PC-3 (cell line): Measurements from ENCODE around the gene CLNK. TPM values are rescaled to one million over a fixed set of nuclear protein-coding genes. Genes with fewer than 3 reads are reported as not detected.

Experiments used
- ATAC-seq: fragments of 200-7000 bp; cut with Tn5 transposase; 2 replicates; pipeline ENCODE4 v1.9.1; 2020; ENCODE audit warnings: mild to moderate bottlenecking, moderate library complexity
- BruUV-seq: library from RNA; stranded (reverse); fragments of 400-500 nt; replicated peaks from 2 replicates; lab custom pipeline; 2021; lab: Mats Ljungman, UMichigan
- CTCF ChIA-PET: fragments of 300-600 bp; sonication (Branson Sonifier 250); formaldehyde crosslinking; loops from one replicate; lab custom pipeline; 2022; ENCODE audit warnings: antibody characterized with exemption; lab: Charles Lee
- POLR2A ChIA-PET: fragments of 300-600 bp; sonication (Branson Sonifier 250); formaldehyde crosslinking; loops from one replicate; lab custom pipeline; 2022; ENCODE audit warnings: antibody characterized with exemption; ENCODE audit not compliant: unreplicated experiment; lab: Charles Lee
- DNase-seq: peaks from one replicate; pipeline ENCODE4 v3.0.0-alpha.2; 2015
- H2AFZ ChIP-seq: fragments of 300-600 bp; sonication (generic); 2 replicates; pipeline ENCODE4 v1.6.0; 2016; ENCODE audit warnings: antibody characterized with exemption, low read length
- H3F3A ChIP-seq: fragments of 300-600 bp; sonication (generic); one replicate; pipeline ENCODE4 v1.6.0; 2017; ENCODE audit warnings: antibody characterized with exemption, low read length, control low read depth, mild to moderate bottlenecking; ENCODE audit not compliant: unreplicated experiment
- H3K27ac ChIP-seq: fragments of 300-600 bp; sonication (generic); 2 replicates; pipeline ENCODE4 v1.5.1; 2016; ENCODE audit warnings: mild to moderate bottlenecking, low read length
- H3K27me3 ChIP-seq: fragments of 300-600 bp; sonication (generic); 2 replicates; pipeline ENCODE4 v1.6.1; 2016; ENCODE audit warnings: low read length, mixed read lengths
- H3K36me3 ChIP-seq: fragments of 300-600 bp; sonication (generic); 2 replicates; pipeline ENCODE4 v1.6.1; 2016; ENCODE audit warnings: low read depth, mixed run types, low read length, mixed read lengths
- H3K4me1 ChIP-seq: fragments of 300-600 bp; sonication (generic); 2 replicates; pipeline ENCODE4 v1.5.1; 2016; ENCODE audit warnings: low read length; ENCODE audit not compliant: insufficient read depth
- H3K4me2 ChIP-seq: fragments of 300-600 bp; sonication (generic); 2 replicates; pipeline ENCODE4 v1.6.0; 2016; ENCODE audit warnings: low read length
- H3K4me3 ChIP-seq: fragments of 300-600 bp; sonication (generic); 2 replicates; pipeline ENCODE4 v1.5.1; 2016; ENCODE audit warnings: mild to moderate bottlenecking, low read length, mixed read lengths
- H3K79me2 ChIP-seq: fragments of 300-600 bp; sonication (generic); 2 replicates; pipeline ENCODE4 v1.6.1; 2017; ENCODE audit warnings: low read length, mixed read lengths
- H3K9ac ChIP-seq: fragments of 300-600 bp; sonication (generic); 2 replicates; pipeline ENCODE4 v1.6.0; 2016; ENCODE audit warnings: mild to moderate bottlenecking, low read length
- H3K9me2 ChIP-seq: fragments of 300-600 bp; sonication (generic); replicated peaks from 2 replicates; pipeline ENCODE4 v1.6.1; 2016; ENCODE audit warnings: mixed run types, low read length, mixed read lengths
- H3K9me3 ChIP-seq: fragments of 300-600 bp; sonication (generic); 2 replicates; pipeline ENCODE4 v1.6.1; 2016; ENCODE audit warnings: low read length, mixed read lengths
- H4K20me1 ChIP-seq: fragments of 300-600 bp; sonication (generic); 2 replicates; pipeline ENCODE4 v1.6.1; 2016; ENCODE audit warnings: low read length, mixed read lengths
- EZH2 ChIP-seq: fragments of 300-600 bp; sonication (generic); IDR thresholded peaks from one replicate; pipeline ENCODE4 v1.6.1; 2017; ENCODE audit warnings: antibody characterized with exemption, mild to moderate bottlenecking, low read length; ENCODE audit not compliant: unreplicated experiment
- EZH2phosphoT487 ChIP-seq: fragments of 300-600 bp; sonication (generic); IDR thresholded peaks from 2 replicates; pipeline ENCODE4 v1.6.1; 2018; ENCODE audit warnings: mild to moderate bottlenecking, antibody characterized with exemption, low read length, borderline replicate concordance
- intact Hi-C: fragments of 100-400 bp; cut with micrococcal nuclease; formaldehyde crosslinking; loops from 2 replicates; pipeline ENCODE4 v1.9.0; 2023
- total RNA-seq: library from RNA; depleted of rRNA; stranded (reverse); fragments of >200 nt; gene quantifications from 2 replicates; pipeline ENCODE4 v1.2.3, GENCODE V29; 2014
- TF ChIP-seq, protein P1 (sequence below): fragments of 300-600 bp; sonication (generic); conservative IDR thresholded peaks from 2 replicates; pipeline ENCODE4 v1.5.1; 2017; ENCODE audit warnings: antibody characterized with exemption, low read depth, mild to moderate bottlenecking, low read length

CLNK gene
- total RNA-seq, 1 experiment from 2014 or later: not detected

GRCh38 chr4:10581022-10581421 is 103.5 kb downstream of the CLNK start:
- no peak overlapping the region for H3K9ac ChIP-seq
- no peak overlapping the region for H3K4me3 ChIP-seq
- no peak for ATAC-seq
- intact Hi-C loops: loop anchor here (5.0 to 10.0 kb wide), 3 partner anchors 846 to 1374 kb away; partner anchors contain the start of gene HS3ST1
- H3K4me1 ChIP-seq: no peaks in the 10 kb centered on the region
- no peaks in the 10 kb centered on the region for H3K27me3 ChIP-seq
- BruUV-seq: no TSS peak
- no peaks in the 10 kb centered on the region for H3K79me2 ChIP-seq
- no peaks in the 10 kb centered on the region for H3K36me3 ChIP-seq
- no peaks in the 10 kb centered on the region for H3K9me3 ChIP-seq
- CTCF ChIA-PET: interaction anchor here (0.6 kb wide), 1 partner anchor 1062 kb away, joined by 5 read pairs; no protein-coding TSS in a partner anchor
- H3K27ac ChIP-seq: no peak overlapping the region
- no peak for DNase-seq
- H2AFZ ChIP-seq: no peak overlapping the region
- no peaks in the 10 kb centered on the region for H3K9me2 ChIP-seq
- H3K4me2 ChIP-seq: no peak overlapping the region
- no peaks in the 10 kb centered on the region for H4K20me1 ChIP-seq
- TF ChIP-seq, protein P1, sequence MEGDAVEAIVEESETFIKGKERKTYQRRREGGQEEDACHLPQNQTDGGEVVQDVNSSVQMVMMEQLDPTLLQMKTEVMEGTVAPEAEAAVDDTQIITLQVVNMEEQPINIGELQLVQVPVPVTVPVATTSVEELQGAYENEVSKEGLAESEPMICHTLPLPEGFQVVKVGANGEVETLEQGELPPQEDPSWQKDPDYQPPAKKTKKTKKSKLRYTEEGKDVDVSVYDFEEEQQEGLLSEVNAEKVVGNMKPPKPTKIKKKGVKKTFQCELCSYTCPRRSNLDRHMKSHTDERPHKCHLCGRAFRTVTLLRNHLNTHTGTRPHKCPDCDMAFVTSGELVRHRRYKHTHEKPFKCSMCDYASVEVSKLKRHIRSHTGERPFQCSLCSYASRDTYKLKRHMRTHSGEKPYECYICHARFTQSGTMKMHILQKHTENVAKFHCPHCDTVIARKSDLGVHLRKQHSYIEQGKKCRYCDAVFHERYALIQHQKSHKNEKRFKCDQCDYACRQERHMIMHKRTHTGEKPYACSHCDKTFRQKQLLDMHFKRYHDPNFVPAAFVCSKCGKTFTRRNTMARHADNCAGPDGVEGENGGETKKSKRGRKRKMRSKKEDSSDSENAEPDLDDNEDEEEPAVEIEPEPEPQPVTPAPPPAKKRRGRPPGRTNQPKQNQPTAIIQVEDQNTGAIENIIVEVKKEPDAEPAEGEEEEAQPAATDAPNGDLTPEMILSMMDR: no peak
- TF ChIP-seq EZH2: no peak
- no peak for TF ChIP-seq EZH2phosphoT487
- POLR2A ChIA-PET: interaction anchor here (0.5 kb wide), 1 partner anchor 136 kb away, joined by 3 read pairs; no protein-coding TSS in a partner anchor
- H3F3A ChIP-seq: no peaks in the 10 kb centered on the region

GRCh38 chr4:10579648-10580047 is 104.9 kb downstream of the CLNK start:
- no peak overlapping the region for H3K9ac ChIP-seq
- no peak overlapping the region for H3K27ac ChIP-seq
- no peaks in the 10 kb centered on the region for H3K9me3 ChIP-seq
- TF ChIP-seq EZH2phosphoT487: no peak
- TF ChIP-seq, protein P1: no peak
- TF ChIP-seq EZH2: no peak
- DNase-seq: no peak
- H3K4me3 ChIP-seq: no peak overlapping the region
- no peaks in the 10 kb centered on the region for H3K4me1 ChIP-seq
- no peaks in the 10 kb centered on the region for H4K20me1 ChIP-seq
- no peak overlapping the region for H3K4me2 ChIP-seq
- no peaks in the 10 kb centered on the region for H3K27me3 ChIP-seq
- ChIA-PET CTCF (no interaction called here), POLR2A (no interaction called here)
- H3K9me2 ChIP-seq: no peaks in the 10 kb centered on the region
- H3K36me3 ChIP-seq: no peaks in the 10 kb centered on the region
- ATAC-seq: no peak
- no peaks in the 10 kb centered on the region for H3K79me2 ChIP-seq
- no peaks in the 10 kb centered on the region for H3F3A ChIP-seq
- H2AFZ ChIP-seq: no peak overlapping the region
- intact Hi-C loops: loop anchor here (5.0 to 10.0 kb wide), 3 partner anchors 848 to 1375 kb away; partner anchors contain the start of gene HS3ST1
- no TSS peak for BruUV-seq

- ATAC-seq (no peak), DNase-seq (no peak)
- Histone ChIP-seq H3K9me2 (no peaks in the 10 kb centered on the region), H3K4me1 (no peaks in the 10 kb centered on the region), H3K4me2 (no peak overlapping the region), H4K20me1 (no peaks in the 10 kb centered on the region), H3K4me3 (no peak overlapping the region), H3K27me3 (no peaks in the 10 kb centered on the region), H3F3A (no peaks in the 10 kb centered on the region), H3K9me3 (no peaks in the 10 kb centered on the region), H3K9ac (no peak overlapping the region), H2AFZ (no peak overlapping the region), H3K79me2 (no peaks in the 10 kb centered on the region), H3K27ac (no peak overlapping the region), H3K36me3 (no peaks in the 10 kb centered on the region)
- ChIA-PET POLR2A (no interaction called here), CTCF (no interaction called here)
- intact Hi-C loops: no loop called here
- BruUV-seq: no TSS peak
- TF ChIP-seq EZH2 (no peak), EZH2phosphoT487 (no peak)
- TF ChIP-seq, protein P1: no peak
Observed at GRCh38 chr4:10577508-10578426, 106.8 kb downstream of the CLNK start.
